Neural cell (in vitro differentiated cells): ENCODE measurements around the gene CDK17. TPM values are rescaled to one million over a fixed set of nuclear protein-coding genes. Genes with fewer than 3 reads are reported as not detected.
"Not testable (repeated sequence)": the region's sequence is repeated elsewhere in the genome, so short reads cannot be mapped to it uniquely, and the experiment has no call there.

Experiments
- H2AFZ ChIP-seq: fragments of 200-600, 300-800 bp; sonication (generic), shearing (Covaris generic); 2 replicates; pipeline ENCODE4 v1.6.0; 2014; ENCODE audit warnings: low read depth, mild to moderate bottlenecking, antibody characterized with exemption, low read length, moderate library complexity
- H3F3A ChIP-seq: fragments of 200-600 bp; shearing (Covaris generic); 2 replicates; pipeline ENCODE4 v1.6.1; 2016; ENCODE audit warnings: mild to moderate bottlenecking, moderate library complexity, mixed read lengths, antibody characterized with exemption, low read length; ENCODE audit not compliant: insufficient read depth, poor library complexity, severe bottlenecking
- H3K27ac ChIP-seq: fragments of 200-600, 300-800 bp; sonication (generic), shearing (Covaris generic); 2 replicates; pipeline ENCODE4 v1.5.1; 2014; ENCODE audit warnings: mild to moderate bottlenecking, low read length, moderate library complexity
- H3K27me3 ChIP-seq: fragments of 300-800, 200-600 bp; sonication (generic), shearing (Covaris generic); 2 replicates; pipeline ENCODE4 v1.6.0; 2014; ENCODE audit warnings: mild to moderate bottlenecking, low read depth, low read length, moderate library complexity; ENCODE audit not compliant: insufficient read depth
- H3K36me3 ChIP-seq: fragments of 300-800, 200-600 bp; sonication (generic), shearing (Covaris generic); 2 replicates; pipeline ENCODE4 v1.5.1; 2014; ENCODE audit warnings: mild to moderate bottlenecking, antibody characterized with exemption, low read length, moderate library complexity; ENCODE audit not compliant: insufficient read depth
- H3K4me2 ChIP-seq: fragments of 300-800, 200-600 bp; sonication (generic), shearing (Covaris generic); 2 replicates; pipeline ENCODE4 v1.6.0; 2014; ENCODE audit warnings: mild to moderate bottlenecking, low read length
- H3K4me3 ChIP-seq: fragments of 300-800, 200-600 bp; sonication (generic), shearing (Covaris generic); 2 replicates; pipeline ENCODE4 v1.5.1; 2014; ENCODE audit warnings: mild to moderate bottlenecking, low read length, moderate library complexity
- H3K79me2 ChIP-seq: fragments of 200-600 bp; shearing (Covaris generic); replicated peaks from 2 replicates; pipeline ENCODE4 v1.6.0; 2014; ENCODE audit warnings: mild to moderate bottlenecking, low read length, moderate library complexity; ENCODE audit not compliant: insufficient read depth
- H3K9ac ChIP-seq: fragments of 300-800, 200-600 bp; sonication (generic), shearing (Covaris generic); 2 replicates; pipeline ENCODE4 v1.6.1; 2016; ENCODE audit warnings: mild to moderate bottlenecking, low read length, mixed read lengths
- H3K9me2 ChIP-seq: fragments of 200-600 bp; shearing (Covaris generic); 2 replicates; pipeline ENCODE4 v1.6.1; 2016; ENCODE audit warnings: mild to moderate bottlenecking, low read length, mixed read lengths; ENCODE audit not compliant: insufficient read depth
- H3K9me3 ChIP-seq: fragments of 200-600, 300-800 bp; sonication (generic), shearing (Covaris generic); 2 replicates; pipeline ENCODE4 v1.6.1; 2016; ENCODE audit warnings: mild to moderate bottlenecking, mixed run types, low read length, moderate library complexity, mixed read lengths
- H4K20me1 ChIP-seq: fragments of 200-600 bp; shearing (Covaris generic); 2 replicates; pipeline ENCODE4 v1.6.1; 2016; ENCODE audit warnings: mild to moderate bottlenecking, mixed run types; ENCODE audit not compliant: insufficient read depth
- EP300 ChIP-seq: fragments of 450-650 bp; conservative IDR thresholded peaks from 2 replicates; pipeline ENCODE4 v1.6.1; 2014; ENCODE audit warnings: antibody characterized with exemption, mild to moderate bottlenecking, moderate library complexity; ENCODE audit not compliant: poor library complexity, severe bottlenecking
- EZH2 ChIP-seq: fragments of 200-600, 300-800 bp; shearing (Covaris generic), sonication (generic); IDR thresholded peaks from 2 replicates; pipeline ENCODE4 v1.6.1; 2014; ENCODE audit warnings: antibody characterized with exemption, low read length, borderline replicate concordance, mild to moderate bottlenecking; ENCODE audit not compliant: insufficient read depth, poor library complexity, severe bottlenecking
- MXI1 ChIP-seq: fragments of 450-650 bp; conservative IDR thresholded peaks from 2 replicates; pipeline ENCODE4 v1.6.1; 2014; ENCODE audit warnings: antibody characterized with exemption, mild to moderate bottlenecking; ENCODE audit not compliant: poor library complexity, severe bottlenecking
- POLR2AphosphoS5 ChIP-seq: IDR thresholded peaks from 2 replicates; pipeline ENCODE4 v1.6.1; 2012
- RAD21 ChIP-seq: fragments of 450-650 bp; conservative IDR thresholded peaks from 2 replicates; pipeline ENCODE4 v1.6.1; 2014; ENCODE audit warnings: antibody characterized with exemption, mild to moderate bottlenecking, moderate library complexity
- SMC3 ChIP-seq: fragments of 450-650 bp; conservative IDR thresholded peaks from 2 replicates; pipeline ENCODE4 v1.6.1; 2014; ENCODE audit warnings: antibody characterized with exemption, mild to moderate bottlenecking, moderate library complexity; ENCODE audit not compliant: poor library complexity
- TAF1 ChIP-seq: IDR thresholded peaks from 2 replicates; pipeline ENCODE4 v1.6.1; 2012; ENCODE audit warnings: low read depth
- polyA plus RNA-seq: library from polyadenylated mRNA; depleted of rRNA; stranded (reverse); fragments of >200 nt; gene quantifications from 2 replicates; pipeline ENCODE4 v1.2.3, GENCODE V29; 2014
- TF ChIP-seq, protein P1 (sequence below): IDR thresholded peaks from 2 replicates; pipeline ENCODE4 v1.6.1; 2012; ENCODE audit warnings: borderline replicate concordance

CDK17 gene
- polyA plus RNA-seq, 1 donor from 2014 or later, result 119 TPM

DNA sequence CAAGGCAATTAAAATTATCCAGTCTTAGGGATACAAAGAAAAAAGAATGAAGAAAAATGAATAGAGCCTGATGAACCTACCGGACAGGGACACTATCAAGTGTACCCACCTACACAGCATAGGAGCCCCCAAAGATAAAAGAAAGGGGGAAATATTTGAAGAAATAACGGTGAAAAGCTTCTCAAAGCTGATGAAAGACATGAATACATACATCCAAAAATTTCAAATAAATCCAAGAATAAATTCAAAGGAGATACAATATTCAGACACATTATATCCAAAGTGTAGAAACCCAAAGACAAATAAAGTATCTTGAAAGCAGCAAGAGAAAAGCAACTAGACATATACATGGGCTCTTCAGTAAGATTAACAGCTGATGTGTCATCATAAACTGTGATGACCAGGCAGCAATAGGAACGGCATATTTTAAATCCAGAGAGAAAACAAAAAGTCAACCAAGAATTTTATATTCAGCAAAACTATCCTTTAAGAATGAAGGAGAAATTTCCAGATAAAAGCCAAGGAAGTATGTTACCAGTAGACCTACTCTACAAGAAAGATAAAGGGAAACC is 56.0 kb downstream of the CDK17 start:
- peaks cover 49% of the 10 kb centered on the region for H3K79me2 ChIP-seq
- no peaks in the 10 kb centered on the region for H3F3A ChIP-seq
- H3K9ac ChIP-seq, result no peak overlapping the region
- no peaks in the 10 kb centered on the region for H3K36me3 ChIP-seq
- H3K4me3 ChIP-seq, result no peak overlapping the region
- no peak overlapping the region for H3K4me2 ChIP-seq
- H3K9me2 ChIP-seq, result no peaks in the 10 kb centered on the region
- H4K20me1 ChIP-seq, result no peaks in the 10 kb centered on the region
- TF ChIP-seq, protein P1, sequence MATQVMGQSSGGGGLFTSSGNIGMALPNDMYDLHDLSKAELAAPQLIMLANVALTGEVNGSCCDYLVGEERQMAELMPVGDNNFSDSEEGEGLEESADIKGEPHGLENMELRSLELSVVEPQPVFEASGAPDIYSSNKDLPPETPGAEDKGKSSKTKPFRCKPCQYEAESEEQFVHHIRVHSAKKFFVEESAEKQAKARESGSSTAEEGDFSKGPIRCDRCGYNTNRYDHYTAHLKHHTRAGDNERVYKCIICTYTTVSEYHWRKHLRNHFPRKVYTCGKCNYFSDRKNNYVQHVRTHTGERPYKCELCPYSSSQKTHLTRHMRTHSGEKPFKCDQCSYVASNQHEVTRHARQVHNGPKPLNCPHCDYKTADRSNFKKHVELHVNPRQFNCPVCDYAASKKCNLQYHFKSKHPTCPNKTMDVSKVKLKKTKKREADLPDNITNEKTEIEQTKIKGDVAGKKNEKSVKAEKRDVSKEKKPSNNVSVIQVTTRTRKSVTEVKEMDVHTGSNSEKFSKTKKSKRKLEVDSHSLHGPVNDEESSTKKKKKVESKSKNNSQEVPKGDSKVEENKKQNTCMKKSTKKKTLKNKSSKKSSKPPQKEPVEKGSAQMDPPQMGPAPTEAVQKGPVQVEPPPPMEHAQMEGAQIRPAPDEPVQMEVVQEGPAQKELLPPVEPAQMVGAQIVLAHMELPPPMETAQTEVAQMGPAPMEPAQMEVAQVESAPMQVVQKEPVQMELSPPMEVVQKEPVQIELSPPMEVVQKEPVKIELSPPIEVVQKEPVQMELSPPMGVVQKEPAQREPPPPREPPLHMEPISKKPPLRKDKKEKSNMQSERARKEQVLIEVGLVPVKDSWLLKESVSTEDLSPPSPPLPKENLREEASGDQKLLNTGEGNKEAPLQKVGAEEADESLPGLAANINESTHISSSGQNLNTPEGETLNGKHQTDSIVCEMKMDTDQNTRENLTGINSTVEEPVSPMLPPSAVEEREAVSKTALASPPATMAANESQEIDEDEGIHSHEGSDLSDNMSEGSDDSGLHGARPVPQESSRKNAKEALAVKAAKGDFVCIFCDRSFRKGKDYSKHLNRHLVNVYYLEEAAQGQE, result no peak
- no peak for TF ChIP-seq EP300
- TF ChIP-seq TAF1, result no peak
- no peak overlapping the region for H3K27ac ChIP-seq
- H3K27me3 ChIP-seq, result no peaks in the 10 kb centered on the region
- H3K9me3 ChIP-seq, result no peaks in the 10 kb centered on the region
- no peak overlapping the region for H2AFZ ChIP-seq

DNA sequence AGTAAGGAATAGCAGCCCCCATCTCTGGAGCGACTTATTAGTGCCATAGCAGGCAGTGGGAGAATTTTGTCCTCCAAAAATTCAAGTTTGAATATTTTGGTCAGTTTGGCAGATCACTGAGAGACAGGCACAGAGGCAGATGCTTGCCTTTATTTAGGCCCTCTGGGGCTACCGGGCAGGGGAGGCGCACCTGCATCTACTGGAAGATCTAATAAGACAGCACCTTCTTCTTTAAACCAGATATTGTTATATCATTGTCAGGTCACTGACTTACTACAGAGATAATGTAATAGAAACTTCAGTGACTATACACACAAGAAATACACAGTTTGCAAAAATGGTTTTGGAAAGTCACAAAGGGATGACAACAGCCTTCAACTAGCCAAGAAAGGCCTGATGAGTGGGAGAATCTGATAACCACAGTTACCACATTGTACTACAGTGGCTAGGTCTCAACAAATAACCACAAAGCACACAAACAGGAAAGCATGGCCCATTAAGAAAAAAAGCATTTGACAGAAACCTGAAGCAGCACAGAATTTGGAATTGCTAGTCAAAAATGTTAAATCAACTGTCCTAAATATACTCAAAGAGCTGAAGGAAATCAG is 56.8 kb downstream of the CDK17 start:
- TF ChIP-seq TAF1, result no peak
- no peak overlapping the region for H3K4me2 ChIP-seq
- H3K27ac ChIP-seq, result no peak overlapping the region

DNA sequence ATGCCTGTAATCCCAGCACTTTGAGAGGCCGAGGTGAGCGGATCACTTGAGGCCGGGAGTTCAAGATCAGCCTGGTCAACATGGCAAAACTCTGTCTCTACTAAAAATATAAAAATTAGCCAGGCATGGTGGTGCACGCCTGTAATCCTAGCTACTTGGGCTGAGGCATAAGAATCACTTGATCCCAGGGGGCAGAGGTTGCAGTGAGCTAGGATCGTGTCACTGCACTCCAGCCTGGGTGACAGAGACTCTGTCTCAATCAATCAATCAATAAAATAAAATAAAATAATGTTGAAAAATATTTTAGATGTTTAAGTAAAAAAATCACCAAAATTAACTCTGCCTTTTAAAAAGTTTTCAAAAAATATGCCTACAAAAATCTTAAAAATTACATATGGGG is 60.6 kb downstream of the CDK17 start:
- H3K36me3 ChIP-seq, H3K27ac ChIP-seq, H3K4me3 ChIP-seq, H4K20me1 ChIP-seq, H3K9me3 ChIP-seq, H2AFZ ChIP-seq, H3K9ac ChIP-seq, H3K27me3 ChIP-seq, H3F3A ChIP-seq, H3K9me2 ChIP-seq, H3K4me2 ChIP-seq: not testable (repeated sequence)
- H3K79me2 ChIP-seq, result peaks cover 48% of the 10 kb centered on the region

More for the DNA sequence above, 56.8 kb downstream of the CDK17 start:
- Histone ChIP-seq H3K9ac (no peak overlapping the region), H2AFZ (no peak overlapping the region), H3K9me2 (no peaks in the 10 kb centered on the region), H3K36me3 (no peaks in the 10 kb centered on the region), H3F3A (no peaks in the 10 kb centered on the region), H3K4me3 (no peak overlapping the region), H3K27me3 (no peaks in the 10 kb centered on the region), H3K79me2 (peaks cover 48% of the 10 kb centered on the region), H3K9me3 (no peaks in the 10 kb centered on the region), H4K20me1 (no peaks in the 10 kb centered on the region)

DNA sequence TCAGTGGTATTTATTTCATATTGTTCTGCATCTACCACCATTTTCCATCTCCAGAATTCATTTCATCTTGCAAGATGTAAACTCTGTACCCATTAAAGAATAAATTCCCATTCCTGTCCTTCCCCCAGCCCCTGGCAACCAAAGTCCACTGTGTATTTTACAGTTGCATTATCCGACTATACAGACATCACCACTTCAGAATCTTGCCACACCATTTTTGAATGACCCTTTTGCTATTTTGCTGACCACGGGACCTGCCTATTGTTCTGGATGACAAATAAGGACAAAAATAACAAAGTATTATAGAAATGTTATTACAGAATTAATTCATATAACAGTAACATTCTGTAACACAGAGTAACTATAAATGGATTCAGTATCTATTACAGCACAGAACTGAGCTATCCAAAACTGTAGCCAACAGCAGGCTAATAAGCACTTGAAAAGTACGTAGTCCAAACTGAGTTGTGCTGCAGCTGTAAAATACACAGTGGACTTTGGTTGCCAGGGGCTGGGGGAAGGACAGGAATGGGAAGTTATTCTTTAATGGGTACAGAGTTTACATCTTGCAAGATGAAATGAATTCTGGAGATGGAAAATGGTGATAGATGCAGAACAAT is 61.3 kb downstream of the CDK17 start:
- no peaks in the 10 kb centered on the region for H4K20me1 ChIP-seq
- no peak overlapping the region for H2AFZ ChIP-seq
- H3K9me3 ChIP-seq, result peaks cover 7% of the 10 kb centered on the region
- no peak overlapping the region for H3K9ac ChIP-seq
- H3K4me3 ChIP-seq, result no peak overlapping the region
- peaks cover 41% of the 10 kb centered on the region for H3K79me2 ChIP-seq
- H3K4me2 ChIP-seq, result no peak overlapping the region
- H3F3A ChIP-seq, result no peaks in the 10 kb centered on the region
- no peaks in the 10 kb centered on the region for H3K27me3 ChIP-seq
- no peaks in the 10 kb centered on the region for H3K9me2 ChIP-seq
- H3K36me3 ChIP-seq, result no peaks in the 10 kb centered on the region
- H3K27ac ChIP-seq, result no peak overlapping the region
- TF ChIP-seq RAD21 (no peak), TAF1 (no peak), POLR2AphosphoS5 (no peak), EZH2 (no peak), SMC3 (no peak), MXI1 (no peak), EP300 (no peak)
- TF ChIP-seq, protein P1, result no peak
